ENCODE results near the gene TMEM87A.
"Not testable (repeated sequence)": the region's sequence is repeated elsewhere in the genome, so short reads cannot be mapped to it uniquely, and the experiment has no call there.

Gene TMEM87A

GRCh38 chr15:42272939-42273899 lies at the start of gene TMEM87A, which contains the start of gene GANC:
Gene TMEM87A, minus strand, starts transcription at chr15:42273433. Its CDS starts 35 bp downstream, at chr15:42273398.
Gene GANC, plus strand, starts transcription at chr15:42273201. Its CDS starts 1,281 bp downstream, at chr15:42274482.
- peak; percentile 88 to 97 (median 94) for DNase-seq

GRCh38 chr15:42319206-42319605 lies 46.0 kb upstream of the TMEM87A start:
- DNase-seq: no peak

GRCh38 chr15:42316282-42316805 lies 43.1 kb upstream of the TMEM87A start:
- not testable (repeated sequence) for DNase-seq

- no peak for DNase-seq
Observed at GRCh38 chr15:42315521-42315920, 42.3 kb upstream of the TMEM87A start.

- no peak for DNase-seq
Observed at GRCh38 chr15:42314818-42315217, 41.6 kb upstream of the TMEM87A start.

- no peak for DNase-seq
Observed at GRCh38 chr15:42313463-42313862, 40.2 kb upstream of the TMEM87A start.

GRCh38 chr15:42306681-42307080 lies 33.4 kb upstream of the TMEM87A start:
- DNase-seq: no peak

GRCh38 chr15:42301004-42301403 lies 27.8 kb upstream of the TMEM87A start:
- not testable (repeated sequence) for DNase-seq

- DNase-seq: no peak
Observed at GRCh38 chr15:42289166-42289565, 15.9 kb upstream of the TMEM87A start.

GRCh38 chr15:42287931-42288330 lies 14.7 kb upstream of the TMEM87A start:
- DNase-seq: no peak

- no peak for DNase-seq
Observed at GRCh38 chr15:42286445-42287029, 13.3 kb upstream of the TMEM87A start.

- DNase-seq: no peak
Observed at GRCh38 chr15:42285034-42285433, 11.8 kb upstream of the TMEM87A start.

GRCh38 chr15:42284551-42284950 lies 11.3 kb upstream of the TMEM87A start:
- DNase-seq: no peak

- DNase-seq: no peak
Observed at GRCh38 chr15:42283671-42284070, 10.4 kb upstream of the TMEM87A start.

GRCh38 chr15:42282926-42283325 lies 9.7 kb upstream of the TMEM87A start:
- no peak for DNase-seq

GRCh38 chr15:42282344-42282743 lies 9.1 kb upstream of the TMEM87A start:
- no peak for DNase-seq

- no peak for DNase-seq
Observed at GRCh38 chr15:42279234-42279723, 6.0 kb upstream of the TMEM87A start.

- no peak for DNase-seq
Observed at GRCh38 chr15:42276762-42277161, 3.5 kb upstream of the TMEM87A start.

- DNase-seq: no peak
Observed at GRCh38 chr15:42275780-42276391, 2.7 kb upstream of the TMEM87A start.

GRCh38 chr15:42274702-42274989 lies 1.4 kb upstream of the TMEM87A start:
- no peak for DNase-seq

- DNase-seq: peak; percentile 22 to 87 (median 62)
Observed at GRCh38 chr15:42273900-42274701, 868 bp upstream of the TMEM87A start.

- no peak for DNase-seq
Observed at GRCh38 chr15:42270996-42271395, 2.2 kb downstream of the TMEM87A start.

Measured in stimulated activated naive CD4-positive, alpha-beta T cell (primary cell).